Activated T-cell treated with anti-CD3 and anti-CD28 coated beads, Interleukin-2, amount 50 U/mL, for 48 hours (primary cell): ENCODE results near the gene KCNK1.

ENCODE experiments used
- DNase-seq, 2 experiments: peaks; one replicate each; pipeline ENCODE4 v3.0.0-alpha.2; 2020

The KCNK1 gene

GRCh38 chr1:233640179-233640578 is 26.3 kb downstream of the KCNK1 start:
- DNase-seq: no peak

- DNase-seq: no peak
Observed at GRCh38 chr1:233641029-233641428, 27.1 kb downstream of the KCNK1 start.

- DNase-seq: no peak
Observed at GRCh38 chr1:233647073-233647472, 33.2 kb downstream of the KCNK1 start.

GRCh38 chr1:233647636-233648035 is 33.7 kb downstream of the KCNK1 start:
- no peak for DNase-seq

GRCh38 chr1:233651061-233651460 is 37.2 kb downstream of the KCNK1 start:
- DNase-seq: no peak

- DNase-seq: no peak
Observed at GRCh38 chr1:233651563-233652233, 37.8 kb downstream of the KCNK1 start.

- no peak for DNase-seq
Observed at GRCh38 chr1:233652526-233652925, 38.6 kb downstream of the KCNK1 start.

- DNase-seq: no peak
Observed at GRCh38 chr1:233654658-233655280, 40.9 kb downstream of the KCNK1 start.

- DNase-seq: no peak
Observed at GRCh38 chr1:233655301-233655740, 41.4 kb downstream of the KCNK1 start.

- DNase-seq: no peak
Observed at GRCh38 chr1:233656032-233656635, 42.2 kb downstream of the KCNK1 start.

- no peak for DNase-seq
Observed at GRCh38 chr1:233656687-233657086, 42.8 kb downstream of the KCNK1 start.

GRCh38 chr1:233657466-233657865 is 43.6 kb downstream of the KCNK1 start:
- no peak for DNase-seq

GRCh38 chr1:233659495-233659894 is 45.6 kb downstream of the KCNK1 start:
- DNase-seq: no peak

GRCh38 chr1:233661376-233662159 is 47.7 kb downstream of the KCNK1 start:
- no peak for DNase-seq

GRCh38 chr1:233662575-233663304 is 48.8 kb downstream of the KCNK1 start:
- DNase-seq: no peak

GRCh38 chr1:233664253-233664652 is 50.3 kb downstream of the KCNK1 start:
- DNase-seq: no peak

- no peak for DNase-seq
Observed at GRCh38 chr1:233664804-233665574, 51.1 kb downstream of the KCNK1 start.

- no peak for DNase-seq
Observed at GRCh38 chr1:233665575-233666270, 51.8 kb downstream of the KCNK1 start.

GRCh38 chr1:233667741-233668140 is 53.8 kb downstream of the KCNK1 start:
- DNase-seq: no peak

- DNase-seq: no peak
Observed at GRCh38 chr1:233668146-233668724, 54.3 kb downstream of the KCNK1 start.

- DNase-seq: no peak
Observed at GRCh38 chr1:233668725-233669294, 54.9 kb downstream of the KCNK1 start.
